ENCODE data around the gene FYCO1.

- no peak for TF ChIP-seq CTCF (conservative IDR thresholded peaks at IDR 0.05)
- no peak for TF ChIP-seq EZH2 (IDR thresholded peaks at IDR 0.05; ENCODE audit: low read depth)
Observed at GRCh38 chr3:45922950-45923590, 72.6 kb downstream of the FYCO1 start.
